T1000 (cell line): ENCODE results near the gene UGT1A3.

Experiments
- DNase-seq: peaks from one replicate; lab custom pipeline; 2025; ENCODE audit warnings: mixed read lengths; lab: John Stamatoyannopoulos, UW

Gene UGT1A3

GRCh38 chr2:233795735-233796171 lies 66.9 kb downstream of the UGT1A3 start:
- no peak for DNase-seq

GRCh38 chr2:233796254-233796653 lies 67.4 kb downstream of the UGT1A3 start:
- DNase-seq, result no peak

- DNase-seq, result no peak
Measured at GRCh38 chr2:233798335-233799086, 69.7 kb downstream of the UGT1A3 start.

- no peak for DNase-seq
Measured at GRCh38 chr2:233799087-233799665, 70.3 kb downstream of the UGT1A3 start.

GRCh38 chr2:233799716-233800115 lies 70.9 kb downstream of the UGT1A3 start:
- DNase-seq, result no peak

- no peak for DNase-seq
Measured at GRCh38 chr2:233800208-233800607, 71.4 kb downstream of the UGT1A3 start.

- DNase-seq, result no peak
Measured at GRCh38 chr2:233801357-233802131, 72.7 kb downstream of the UGT1A3 start.

GRCh38 chr2:233802132-233802815 lies 73.4 kb downstream of the UGT1A3 start:
- no peak for DNase-seq

GRCh38 chr2:233803292-233803911 lies 74.6 kb downstream of the UGT1A3 start:
- no peak for DNase-seq

GRCh38 chr2:233803994-233804393 lies 75.2 kb downstream of the UGT1A3 start:
- no peak for DNase-seq

GRCh38 chr2:233807215-233807865 lies 78.5 kb downstream of the UGT1A3 start:
- DNase-seq, result no peak

- no peak for DNase-seq
Measured at GRCh38 chr2:233807966-233808935, 79.4 kb downstream of the UGT1A3 start.

GRCh38 chr2:233810385-233810784 lies 81.5 kb downstream of the UGT1A3 start:
- no peak for DNase-seq

- no peak for DNase-seq
Measured at GRCh38 chr2:233811087-233811486, 82.2 kb downstream of the UGT1A3 start.

GRCh38 chr2:233811732-233812131 lies 82.9 kb downstream of the UGT1A3 start:
- DNase-seq, result no peak

- DNase-seq, result no peak
Measured at GRCh38 chr2:233813236-233814055, 84.6 kb downstream of the UGT1A3 start.

- DNase-seq, result no peak
Measured at GRCh38 chr2:233814056-233814835, 85.4 kb downstream of the UGT1A3 start.

GRCh38 chr2:233815861-233816260 lies 87.0 kb downstream of the UGT1A3 start:
- DNase-seq, result no peak
